ENCODE results near the gene KRTAP1-3. TPM values are rescaled to one million over a fixed set of nuclear protein-coding genes. Genes with fewer than 3 reads are reported as not detected.

The KRTAP1-3 gene
- total and polyA plus RNA-seq, 2 of the 4 experiments (the other 2 are of a cell fraction): not detected

- Histone ChIP-seq H3K9ac (ENCODE audit: low read depth, low read length) (no peak overlapping the region), H3K36me3 (ENCODE audit: control insufficient read depth, insufficient read depth, low read length) (no peaks in the 10 kb centered on the region), H3K4me2 (ENCODE audit: low read depth, low read length) (no peak overlapping the region), H3K4me3 (ENCODE audit: insufficient read depth, low read depth, low read length) (no peak overlapping the region), H2BK20ac (ENCODE audit: low read depth, low read length) (peak overlapping the region; percentile 61; the same call in 1 of the 2 replicates), H3K9me3 (ENCODE audit: control insufficient read depth, insufficient read depth, low read length) (no peaks in the 10 kb centered on the region), H3K27ac (ENCODE audit: insufficient read depth, low read length) (peak overlapping the region; percentile 35), H3K23ac (ENCODE audit: low read depth, low read length) (no peak overlapping the region), H2AK9ac (replicated peaks; ENCODE audit: low read depth, low read length, poor library complexity) (no peak overlapping the region), H2AK5ac (ENCODE audit: low read depth, low read length) (no peak overlapping the region), H4K8ac (ENCODE audit: low read depth in 2 of 2, low read length in 2 of 2) (peak overlapping the region; percentile 56 to 70; a peak in 2 of 4 replicates), H2BK5ac (ENCODE audit: low read depth, low read length, poor library complexity, severe bottlenecking) (peak overlapping the region; percentile 89), H2BK15ac (ENCODE audit: low read depth, low read length) (peak overlapping the region; percentile 70; the same call in 1 of the 3 replicates), H3K14ac (replicated peaks; ENCODE audit: low read depth, low read length) (peak overlapping the region; percentile 37; the same call in 1 of the 2 replicates), H3K18ac (ENCODE audit: low read depth, low read length) (peak overlapping the region; percentile 98; the same call in 1 of the 2 replicates), H3K27me3 (ENCODE audit: control insufficient read depth, insufficient read depth, low read length) (no peaks in the 10 kb centered on the region), H3K4ac (ENCODE audit: low read depth, low read length) (peak overlapping the region; percentile 77; the same call in 1 of the 2 replicates), H3K9me1 (ENCODE audit: insufficient read depth, low read length) (no peaks in the 10 kb centered on the region; the same call in 1 of the 2 replicates), H3K79me1 (ENCODE audit: low read depth in 1 of 2, low read length in 2 of 2) (no peaks in the 10 kb centered on the region), H4K5ac (ENCODE audit: low read depth, low read length) (peak overlapping the region; percentile 95; the same call in 1 of the 2 replicates), H3K4me1 (ENCODE audit: control insufficient read depth, insufficient read depth, low read length) (no peaks in the 10 kb centered on the region; the same call in 1 of the 2 replicates), H4K20me1 (ENCODE audit: insufficient read depth, low read length) (no peaks in the 10 kb centered on the region), H2BK120ac (ENCODE audit: low read depth, low read length) (peak overlapping the region; percentile 80), H4K91ac (ENCODE audit: insufficient read depth, low read depth, low read length) (no peak overlapping the region), H3K56ac (ENCODE audit: extremely low read depth, insufficient read depth, low read length) (no peak overlapping the region), H2AFZ (replicated peaks; ENCODE audit: low read length, poor library complexity) (no peak overlapping the region)
- ATAC-seq (ENCODE audit: low read depth) (peak; percentile 31), DNase-seq (peak; percentile 35)
- ChIA-PET POLR2A (ENCODE audit: unreplicated experiment) (no interaction called here), CTCF (no interaction called here)
- no CpG with 5 or more reads among the region's 4 CpGs for WGBS, 2 experiments (ENCODE audit: extremely low coverage in 2 of 2, insufficient read length in 1 of 2)
- dilution Hi-C loops (cut with HindIII; ENCODE audit: low sequenced_read_pairs, unreplicated experiment): no loop called here
- in situ Hi-C loops (cut with MboI; ENCODE audit: low sequenced_read_pairs): no loop called here
- peak; percentile 78 for TF ChIP-seq MAFK (IDR thresholded peaks at IDR 0.05; ENCODE audit: low read depth, low read length)
- no peak for TF ChIP-seq CEBPB (IDR thresholded peaks at IDR 0.05; ENCODE audit: low read depth, low read length)
- no TSS peak for BruUV-seq (replicated peaks)
- intact Hi-C loops (cut with micrococcal nuclease): no loop called here
These were observed 48.0 kb upstream of the KRTAP1-3 start for GRCh38 chr17:41082626-41083025.

All from IMR-90 (cell line).